Loucy (cell line): ENCODE data around the gene GPR12.

Source experiments
- H2AFZ ChIP-seq: fragments of 200-600 bp; sonication (generic); 2 replicates; pipeline ENCODE4 v1.6.0; 2016; ENCODE audit warnings: antibody characterized with exemption, mild to moderate bottlenecking, low read length, moderate library complexity
- H3F3A ChIP-seq: fragments of 200-600 bp; 2 replicates; pipeline ENCODE4 v1.6.0; 2016; ENCODE audit warnings: antibody characterized with exemption, low read depth, mild to moderate bottlenecking
- H3K27me3 ChIP-seq: fragments of 200-600 bp; sonication (generic); 2 replicates; pipeline ENCODE4 v1.6.1; 2014; ENCODE audit warnings: low read length, mild to moderate bottlenecking; ENCODE audit not compliant: insufficient read depth, poor library complexity, severe bottlenecking
- H3K36me3 ChIP-seq: fragments of 200-600 bp; sonication (generic); 2 replicates; pipeline ENCODE4 v1.6.1; 2016; ENCODE audit warnings: low read length; ENCODE audit not compliant: insufficient read depth
- H3K4me1 ChIP-seq: fragments of 200-600 bp; sonication (generic); 2 replicates; pipeline ENCODE4 v1.5.1; 2014; ENCODE audit warnings: low read length, mild to moderate bottlenecking; ENCODE audit not compliant: insufficient read depth, poor library complexity, severe bottlenecking
- H3K4me2 ChIP-seq: fragments of 200-600 bp; sonication (generic); 2 replicates; pipeline ENCODE4 v1.6.0; 2014; ENCODE audit warnings: antibody characterized with exemption, low read length, low read depth, mild to moderate bottlenecking; ENCODE audit not compliant: poor library complexity, severe bottlenecking
- H3K4me3 ChIP-seq: fragments of 200-600 bp; sonication (generic); 2 replicates; pipeline ENCODE4 v1.5.1; 2014; ENCODE audit warnings: low read length, mild to moderate bottlenecking, mixed read lengths; ENCODE audit not compliant: poor library complexity, severe bottlenecking
- H3K79me2 ChIP-seq: fragments of 200-600 bp; sonication (generic); 2 replicates; pipeline ENCODE4 v1.6.1; 2014; ENCODE audit warnings: low read length; ENCODE audit not compliant: insufficient read depth
- H3K9ac ChIP-seq: fragments of 200-600 bp; sonication (generic); 2 replicates; pipeline ENCODE4 v1.6.0; 2014; ENCODE audit warnings: mild to moderate bottlenecking, low read depth, low read length, moderate library complexity; ENCODE audit not compliant: poor library complexity, severe bottlenecking
- H3K9me2 ChIP-seq: fragments of 200-600 bp; sonication (generic); replicated peaks from 2 replicates; pipeline ENCODE4 v1.6.1; 2016; ENCODE audit warnings: low read depth, low read length, mixed read lengths
- H3K9me3 ChIP-seq: fragments of 200-600 bp; sonication (generic); 2 replicates; pipeline ENCODE4 v1.6.1; 2014; ENCODE audit warnings: mild to moderate bottlenecking, antibody characterized with exemption, low read length, low read depth; ENCODE audit not compliant: insufficient read depth
- H4K20me1 ChIP-seq: fragments of 200-600 bp; sonication (generic); 2 replicates; pipeline ENCODE4 v1.6.0; 2014; ENCODE audit warnings: antibody characterized with exemption, low read length, mild to moderate bottlenecking; ENCODE audit not compliant: insufficient read depth, poor library complexity, severe bottlenecking
- CTCF ChIP-seq: fragments of 200-600 bp; sonication (generic); conservative IDR thresholded peaks from 2 replicates; pipeline ENCODE4 v1.5.1; 2014; ENCODE audit warnings: mild to moderate bottlenecking, antibody characterized with exemption, low read length
- EZH2phosphoT487 ChIP-seq: fragments of 200-600 bp; IDR thresholded peaks from 2 replicates; pipeline ENCODE4 v1.6.1; 2018; ENCODE audit warnings: antibody characterized with exemption, mild to moderate bottlenecking, moderate library complexity, borderline replicate concordance

Gene GPR12

GRCh38 chr13:26705536-26705935, 55.0 kb downstream of the GPR12 start:
- no peak overlapping the region for H3K9ac ChIP-seq
- no peak overlapping the region for H2AFZ ChIP-seq
- H3F3A ChIP-seq = no peaks in the 10 kb centered on the region
- no peak overlapping the region for H3K4me2 ChIP-seq
- no peaks in the 10 kb centered on the region for H3K9me2 ChIP-seq
- no peaks in the 10 kb centered on the region for H4K20me1 ChIP-seq
- H3K9me3 ChIP-seq = no peaks in the 10 kb centered on the region
- TF ChIP-seq CTCF = no peak
- no peak for TF ChIP-seq EZH2phosphoT487
- H3K79me2 ChIP-seq = no peaks in the 10 kb centered on the region
- H3K36me3 ChIP-seq = no peaks in the 10 kb centered on the region
- no peak overlapping the region for H3K4me3 ChIP-seq
- H3K27me3 ChIP-seq = no peaks in the 10 kb centered on the region
- no peaks in the 10 kb centered on the region for H3K4me1 ChIP-seq
